ENCODE data around the gene NAA20. TPM values are rescaled to one million over a fixed set of nuclear protein-coding genes. Genes with fewer than 3 reads are reported as not detected.

The NAA20 gene
- total RNA-seq, 1 donor from 2014 or later = 33.5 TPM

DNA sequence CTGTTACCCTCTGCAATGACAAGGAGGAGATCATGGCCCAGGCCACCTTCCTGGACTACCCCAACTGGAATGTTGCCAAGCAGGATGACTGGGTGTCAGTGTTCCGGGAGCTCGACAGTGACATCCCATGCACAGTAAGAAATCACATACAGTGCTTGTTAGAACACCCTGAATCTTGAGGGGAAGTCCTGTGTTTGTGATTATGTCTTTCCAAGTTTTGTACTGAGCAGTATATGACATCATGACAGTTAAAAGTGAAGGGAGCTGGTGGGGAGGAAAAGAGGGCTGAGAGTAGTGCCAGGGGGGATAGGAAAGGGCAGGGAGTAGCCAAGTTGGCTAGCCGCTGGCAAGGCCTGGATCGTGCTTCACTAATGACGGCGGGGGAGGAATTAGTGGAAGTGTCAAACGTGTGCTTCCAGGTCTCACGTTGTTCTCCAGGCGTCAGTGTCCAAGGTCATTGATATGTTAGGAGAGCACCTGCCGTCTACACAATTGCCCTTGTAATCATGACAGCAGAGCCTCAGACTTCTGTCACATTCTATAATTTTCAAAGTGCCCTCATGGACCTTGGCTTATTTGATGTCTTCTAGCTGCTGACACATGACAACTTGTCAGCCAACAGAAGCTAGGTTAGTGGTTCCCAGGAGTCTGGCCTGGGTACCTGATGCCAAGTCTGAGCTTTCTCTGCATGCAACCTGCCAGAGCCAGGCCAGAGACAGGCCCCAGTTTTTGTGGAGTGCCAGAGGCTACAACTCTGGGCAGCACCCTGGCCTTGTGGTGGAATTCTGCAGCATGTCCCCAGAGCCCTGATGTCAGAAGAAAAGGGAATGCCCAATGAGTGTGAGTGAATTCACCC, 53.9 kb downstream of the NAA20 start:
- Mint-ChIP-seq H3K27ac (ENCODE audit: unreplicated experiment) (no peak overlapping the region), H3K4me3 (ENCODE audit: unreplicated experiment) (no peak overlapping the region), H3K36me3 (ENCODE audit: unreplicated experiment) (no peaks in the 10 kb centered on the region), H3K9me3 (ENCODE audit: unreplicated experiment) (peaks cover 22% of the 10 kb centered on the region), H3K27me3 (ENCODE audit: unreplicated experiment) (peaks cover 10% of the 10 kb centered on the region), H3K4me1 (ENCODE audit: low read depth, unreplicated experiment) (peaks cover 42% of the 10 kb centered on the region)
- DNase-seq = no peak
- TF ChIP-seq, protein P1, sequence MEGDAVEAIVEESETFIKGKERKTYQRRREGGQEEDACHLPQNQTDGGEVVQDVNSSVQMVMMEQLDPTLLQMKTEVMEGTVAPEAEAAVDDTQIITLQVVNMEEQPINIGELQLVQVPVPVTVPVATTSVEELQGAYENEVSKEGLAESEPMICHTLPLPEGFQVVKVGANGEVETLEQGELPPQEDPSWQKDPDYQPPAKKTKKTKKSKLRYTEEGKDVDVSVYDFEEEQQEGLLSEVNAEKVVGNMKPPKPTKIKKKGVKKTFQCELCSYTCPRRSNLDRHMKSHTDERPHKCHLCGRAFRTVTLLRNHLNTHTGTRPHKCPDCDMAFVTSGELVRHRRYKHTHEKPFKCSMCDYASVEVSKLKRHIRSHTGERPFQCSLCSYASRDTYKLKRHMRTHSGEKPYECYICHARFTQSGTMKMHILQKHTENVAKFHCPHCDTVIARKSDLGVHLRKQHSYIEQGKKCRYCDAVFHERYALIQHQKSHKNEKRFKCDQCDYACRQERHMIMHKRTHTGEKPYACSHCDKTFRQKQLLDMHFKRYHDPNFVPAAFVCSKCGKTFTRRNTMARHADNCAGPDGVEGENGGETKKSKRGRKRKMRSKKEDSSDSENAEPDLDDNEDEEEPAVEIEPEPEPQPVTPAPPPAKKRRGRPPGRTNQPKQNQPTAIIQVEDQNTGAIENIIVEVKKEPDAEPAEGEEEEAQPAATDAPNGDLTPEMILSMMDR (IDR thresholded peaks at IDR 0.05; ENCODE audit: partially characterized antibody, unreplicated experiment) = no peak

- H3K27ac Mint-ChIP-seq (ENCODE audit: unreplicated experiment) = peak overlapping the region; percentile 96
These were observed 56.7 kb downstream of the NAA20 start for GRCh38 chr20:20073801-20074371.

GRCh38 chr20:20075032-20075431, 57.9 kb downstream of the NAA20 start:
- TF ChIP-seq, protein P1 (IDR thresholded peaks at IDR 0.05; ENCODE audit: partially characterized antibody, unreplicated experiment) = no peak
- no peak for DNase-seq
- Mint-ChIP-seq H3K36me3 (ENCODE audit: unreplicated experiment) (no peaks in the 10 kb centered on the region), H3K27ac (ENCODE audit: unreplicated experiment) (peak overlapping the region; percentile 96), H3K4me3 (ENCODE audit: unreplicated experiment) (peak overlapping the region; percentile 73), H3K9me3 (ENCODE audit: unreplicated experiment) (peaks cover 31% of the 10 kb centered on the region), H3K27me3 (ENCODE audit: unreplicated experiment) (peaks cover 13% of the 10 kb centered on the region), H3K4me1 (ENCODE audit: low read depth, unreplicated experiment) (peaks cover 65% of the 10 kb centered on the region)

More at GRCh38 chr20:20073801-20074371, 56.7 kb downstream of the NAA20 start:
- H3K4me1 Mint-ChIP-seq (ENCODE audit: low read depth, unreplicated experiment) = peaks cover 60% of the 10 kb centered on the region
- peaks cover 31% of the 10 kb centered on the region for H3K9me3 Mint-ChIP-seq (ENCODE audit: unreplicated experiment)
- peaks cover 13% of the 10 kb centered on the region for H3K27me3 Mint-ChIP-seq (ENCODE audit: unreplicated experiment)
- H3K36me3 Mint-ChIP-seq (ENCODE audit: unreplicated experiment) = no peaks in the 10 kb centered on the region
- DNase-seq = peak; percentile 44
- peak overlapping the region; percentile 73 for H3K4me3 Mint-ChIP-seq (ENCODE audit: unreplicated experiment)
- TF ChIP-seq, protein P1 (IDR thresholded peaks at IDR 0.05; ENCODE audit: partially characterized antibody, unreplicated experiment) = no peak

GRCh38 chr20:20076297-20077065, 59.3 kb downstream of the NAA20 start:
- peak overlapping the region; percentile 34 for H3K4me3 Mint-ChIP-seq (ENCODE audit: unreplicated experiment)
- TF ChIP-seq, protein P1 (IDR thresholded peaks at IDR 0.05; ENCODE audit: partially characterized antibody, unreplicated experiment) = no peak
- DNase-seq = peak; percentile 70

More at GRCh38 chr20:20076297-20077065, 59.3 kb downstream of the NAA20 start:
- H3K27me3 Mint-ChIP-seq (ENCODE audit: unreplicated experiment) = peaks cover 13% of the 10 kb centered on the region
- H3K27ac Mint-ChIP-seq (ENCODE audit: unreplicated experiment) = peak overlapping the region; percentile 96
- no peaks in the 10 kb centered on the region for H3K36me3 Mint-ChIP-seq (ENCODE audit: unreplicated experiment)
- H3K9me3 Mint-ChIP-seq (ENCODE audit: unreplicated experiment) = peaks cover 31% of the 10 kb centered on the region
- H3K4me1 Mint-ChIP-seq (ENCODE audit: low read depth, unreplicated experiment) = peaks cover 59% of the 10 kb centered on the region
